NCI-H146 treated with DMSO at 0.1 percent for 48 hours (cell line): Measurements from ENCODE around the gene SUPT20HL1.
"Not testable (repeated sequence)": the region's sequence is repeated elsewhere in the genome, so short reads cannot be mapped to it uniquely, and the experiment has no call there.

ENCODE experiments used
- DNase-seq: peaks from one replicate; lab custom pipeline; 2025; ENCODE audit not compliant: unreplicated experiment; lab: John Stamatoyannopoulos, UW

SUPT20HL1 gene

GRCh38 chrX:24360272-24360671 is at the start of gene SUPT20HL1:
Gene SUPT20HL1, plus strand, starts transcription at chrX:24360639. Its CDS starts 2,122 bp downstream, at chrX:24362761.
- DNase-seq = no peak

- DNase-seq = not testable (repeated sequence)
Observed at GRCh38 chrX:24310916-24311315, 49.5 kb upstream of the SUPT20HL1 start.

- not testable (repeated sequence) for DNase-seq
Observed at GRCh38 chrX:24311507-24312248, 48.8 kb upstream of the SUPT20HL1 start.

GRCh38 chrX:24312249-24312607 is 48.2 kb upstream of the SUPT20HL1 start:
- DNase-seq = not testable (repeated sequence)

GRCh38 chrX:24314019-24314635 is 46.3 kb upstream of the SUPT20HL1 start, which contains the start of gene SUPT20HL2:
Gene SUPT20HL2, minus strand, starts transcription at chrX:24314069. Its CDS starts 754 bp downstream, at chrX:24313315.
- DNase-seq = no peak

- no peak for DNase-seq
Observed at GRCh38 chrX:24316111-24316510, 44.3 kb upstream of the SUPT20HL1 start.

GRCh38 chrX:24317567-24317966 is 42.9 kb upstream of the SUPT20HL1 start:
- DNase-seq = no peak

GRCh38 chrX:24321741-24322395 is 38.6 kb upstream of the SUPT20HL1 start:
- no peak for DNase-seq

GRCh38 chrX:24325231-24325630 is 35.2 kb upstream of the SUPT20HL1 start:
- no peak for DNase-seq

GRCh38 chrX:24332878-24333277 is 27.6 kb upstream of the SUPT20HL1 start:
- no peak for DNase-seq

GRCh38 chrX:24333371-24333770 is 27.1 kb upstream of the SUPT20HL1 start:
- no peak for DNase-seq

- DNase-seq = no peak
Observed at GRCh38 chrX:24334461-24334860, 26.0 kb upstream of the SUPT20HL1 start.

GRCh38 chrX:24335871-24336270 is 24.6 kb upstream of the SUPT20HL1 start:
- DNase-seq = no peak

- DNase-seq = no peak
Observed at GRCh38 chrX:24339911-24340310, 20.5 kb upstream of the SUPT20HL1 start.

GRCh38 chrX:24340501-24340900 is 19.9 kb upstream of the SUPT20HL1 start:
- DNase-seq = no peak

GRCh38 chrX:24341795-24342194 is 18.6 kb upstream of the SUPT20HL1 start:
- DNase-seq = no peak

- no peak for DNase-seq
Observed at GRCh38 chrX:24343719-24344118, 16.7 kb upstream of the SUPT20HL1 start.

- DNase-seq = no peak
Observed at GRCh38 chrX:24347881-24348280, 12.6 kb upstream of the SUPT20HL1 start.

- DNase-seq = no peak
Observed at GRCh38 chrX:24350217-24350616, 10.2 kb upstream of the SUPT20HL1 start.

- no peak for DNase-seq
Observed at GRCh38 chrX:24355095-24355494, 5.3 kb upstream of the SUPT20HL1 start.

GRCh38 chrX:24357106-24357505 is 3.3 kb upstream of the SUPT20HL1 start:
- no peak for DNase-seq
